Loucy (cell line): ENCODE measurements around the gene HPGDS.

ENCODE experiments used
- H2AFZ ChIP-seq: fragments of 200-600 bp; sonication (generic); 2 replicates; pipeline ENCODE4 v1.6.0; 2016; ENCODE audit warnings: antibody characterized with exemption, mild to moderate bottlenecking, low read length, moderate library complexity
- H3F3A ChIP-seq: fragments of 200-600 bp; 2 replicates; pipeline ENCODE4 v1.6.0; 2016; ENCODE audit warnings: antibody characterized with exemption, low read depth, mild to moderate bottlenecking
- H3K27me3 ChIP-seq: fragments of 200-600 bp; sonication (generic); 2 replicates; pipeline ENCODE4 v1.6.1; 2014; ENCODE audit warnings: low read length, mild to moderate bottlenecking; ENCODE audit not compliant: insufficient read depth, poor library complexity, severe bottlenecking
- H3K36me3 ChIP-seq: fragments of 200-600 bp; sonication (generic); 2 replicates; pipeline ENCODE4 v1.6.1; 2016; ENCODE audit warnings: low read length; ENCODE audit not compliant: insufficient read depth
- H3K4me1 ChIP-seq: fragments of 200-600 bp; sonication (generic); 2 replicates; pipeline ENCODE4 v1.5.1; 2014; ENCODE audit warnings: low read length, mild to moderate bottlenecking; ENCODE audit not compliant: insufficient read depth, poor library complexity, severe bottlenecking
- H3K4me2 ChIP-seq: fragments of 200-600 bp; sonication (generic); 2 replicates; pipeline ENCODE4 v1.6.0; 2014; ENCODE audit warnings: antibody characterized with exemption, low read length, low read depth, mild to moderate bottlenecking; ENCODE audit not compliant: poor library complexity, severe bottlenecking
- H3K4me3 ChIP-seq: fragments of 200-600 bp; sonication (generic); 2 replicates; pipeline ENCODE4 v1.5.1; 2014; ENCODE audit warnings: low read length, mild to moderate bottlenecking, mixed read lengths; ENCODE audit not compliant: poor library complexity, severe bottlenecking
- H3K79me2 ChIP-seq: fragments of 200-600 bp; sonication (generic); 2 replicates; pipeline ENCODE4 v1.6.1; 2014; ENCODE audit warnings: low read length; ENCODE audit not compliant: insufficient read depth
- H3K9ac ChIP-seq: fragments of 200-600 bp; sonication (generic); 2 replicates; pipeline ENCODE4 v1.6.0; 2014; ENCODE audit warnings: mild to moderate bottlenecking, low read depth, low read length, moderate library complexity; ENCODE audit not compliant: poor library complexity, severe bottlenecking
- H3K9me2 ChIP-seq: fragments of 200-600 bp; sonication (generic); replicated peaks from 2 replicates; pipeline ENCODE4 v1.6.1; 2016; ENCODE audit warnings: low read depth, low read length, mixed read lengths
- H3K9me3 ChIP-seq: fragments of 200-600 bp; sonication (generic); 2 replicates; pipeline ENCODE4 v1.6.1; 2014; ENCODE audit warnings: mild to moderate bottlenecking, antibody characterized with exemption, low read length, low read depth; ENCODE audit not compliant: insufficient read depth
- H4K20me1 ChIP-seq: fragments of 200-600 bp; sonication (generic); 2 replicates; pipeline ENCODE4 v1.6.0; 2014; ENCODE audit warnings: antibody characterized with exemption, low read length, mild to moderate bottlenecking; ENCODE audit not compliant: insufficient read depth, poor library complexity, severe bottlenecking
- CTCF ChIP-seq: fragments of 200-600 bp; sonication (generic); conservative IDR thresholded peaks from 2 replicates; pipeline ENCODE4 v1.5.1; 2014; ENCODE audit warnings: mild to moderate bottlenecking, antibody characterized with exemption, low read length
- EZH2phosphoT487 ChIP-seq: fragments of 200-600 bp; IDR thresholded peaks from 2 replicates; pipeline ENCODE4 v1.6.1; 2018; ENCODE audit warnings: antibody characterized with exemption, mild to moderate bottlenecking, moderate library complexity, borderline replicate concordance

HPGDS gene

GRCh38 chr4:94371290-94371689 lies 28.7 kb upstream of the HPGDS start:
- no peak overlapping the region for H3K4me2 ChIP-seq
- H3K9ac ChIP-seq = no peak overlapping the region
- no peaks in the 10 kb centered on the region for H3K79me2 ChIP-seq
- no peak overlapping the region for H2AFZ ChIP-seq
- H4K20me1 ChIP-seq = no peaks in the 10 kb centered on the region
- no peaks in the 10 kb centered on the region for H3K9me2 ChIP-seq
- H3K9me3 ChIP-seq = peaks cover 3% of the 10 kb centered on the region; the same call in 1 of the 2 replicates
- no peaks in the 10 kb centered on the region for H3K36me3 ChIP-seq
- H3K4me3 ChIP-seq = no peak overlapping the region
- no peaks in the 10 kb centered on the region for H3K27me3 ChIP-seq
- no peaks in the 10 kb centered on the region for H3F3A ChIP-seq
- TF ChIP-seq EZH2phosphoT487 (no peak), CTCF (no peak)
- peaks cover 8% of the 10 kb centered on the region for H3K4me1 ChIP-seq

GRCh38 chr4:94370533-94371254 lies 28.1 kb upstream of the HPGDS start:
- Histone ChIP-seq H2AFZ (no peak overlapping the region), H3K9me2 (no peaks in the 10 kb centered on the region), H3K9me3 (peaks cover 3% of the 10 kb centered on the region; the same call in 1 of the 2 replicates), H3F3A (no peaks in the 10 kb centered on the region), H3K4me2 (no peak overlapping the region), H3K4me1 (peaks cover 8% of the 10 kb centered on the region), H3K79me2 (no peaks in the 10 kb centered on the region), H3K27me3 (no peaks in the 10 kb centered on the region), H3K36me3 (no peaks in the 10 kb centered on the region), H4K20me1 (no peaks in the 10 kb centered on the region), H3K4me3 (no peak overlapping the region), H3K9ac (no peak overlapping the region)
- TF ChIP-seq CTCF = no peak
- no peak for TF ChIP-seq EZH2phosphoT487

DNA sequence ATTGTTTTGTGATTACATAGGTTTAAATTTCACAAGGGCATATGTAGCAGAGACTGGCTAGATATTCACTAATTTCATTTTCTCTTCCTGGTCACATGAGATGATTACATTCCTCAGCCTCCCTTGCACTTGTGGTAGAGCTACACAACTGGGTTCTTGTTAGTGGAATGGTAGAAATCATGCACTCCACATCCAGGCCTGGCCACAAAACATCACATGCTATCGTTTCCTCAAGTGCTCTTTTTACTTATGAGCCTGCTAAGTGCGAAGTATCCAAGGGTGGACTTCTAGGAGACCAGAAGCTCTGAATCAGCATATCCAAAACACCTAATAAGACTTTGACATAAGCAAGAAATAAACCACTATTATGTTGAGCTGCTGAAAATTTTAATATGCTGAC lies 26.4 kb upstream of the HPGDS start:
- Histone ChIP-seq H3K36me3 (no peaks in the 10 kb centered on the region), H3K4me2 (no peak overlapping the region), H2AFZ (peak overlapping the region; percentile 67; the same call in 1 of the 2 replicates), H3F3A (no peaks in the 10 kb centered on the region), H3K9me3 (peaks cover 3% of the 10 kb centered on the region; the same call in 1 of the 2 replicates), H4K20me1 (no peaks in the 10 kb centered on the region), H3K4me3 (no peak overlapping the region), H3K79me2 (no peaks in the 10 kb centered on the region), H3K9ac (no peak overlapping the region), H3K27me3 (no peaks in the 10 kb centered on the region), H3K9me2 (no peaks in the 10 kb centered on the region), H3K4me1 (peaks cover 15% of the 10 kb centered on the region)
- TF ChIP-seq EZH2phosphoT487 (no peak), CTCF (no peak)
